Duodenal mucosa (tissue), 2 donors: ENCODE data around the gene GABRA1.

Experiments used
- H3K27ac ChIP-seq: one replicate; pipeline ENCODE4 v1.7.0; 2013; ENCODE audit warnings: low read depth, low read length
- H3K27me3 ChIP-seq, 2 donors: one replicate each; pipeline ENCODE4 v1.7.0; 2013; ENCODE audit warnings: low read length in 2 of 2, control low read depth in 1 of 2; ENCODE audit not compliant: insufficient read depth in 2 of 2, control insufficient read depth in 1 of 2
- H3K36me3 ChIP-seq, 2 donors: one replicate each; pipeline ENCODE4 v1.7.0; 2013; ENCODE audit warnings: low read length in 2 of 2, control low read depth in 1 of 2; ENCODE audit not compliant: insufficient read depth in 2 of 2, control insufficient read depth in 1 of 2
- H3K4me1 ChIP-seq, 2 donors: one replicate each; pipeline ENCODE4 v1.7.0; 2013; ENCODE audit warnings: low read length in 2 of 2, control low read depth in 1 of 2; ENCODE audit not compliant: insufficient read depth in 2 of 2, control insufficient read depth in 1 of 2
- H3K4me3 ChIP-seq, 2 donors: one replicate each; pipeline ENCODE4 v1.7.0; 2013; ENCODE audit warnings: low read length in 2 of 2, low read depth in 1 of 2
- H3K9ac ChIP-seq, 2 donors: one replicate each; pipeline ENCODE4 v1.7.0; 2013; ENCODE audit warnings: low read length in 2 of 2, low read depth in 1 of 2
- H3K9me3 ChIP-seq, 2 donors: one replicate each; pipeline ENCODE4 v1.7.0; 2013; ENCODE audit warnings: low read length in 2 of 2, control low read depth in 1 of 2; ENCODE audit not compliant: control insufficient read depth in 1 of 2

Gene GABRA1

DNA sequence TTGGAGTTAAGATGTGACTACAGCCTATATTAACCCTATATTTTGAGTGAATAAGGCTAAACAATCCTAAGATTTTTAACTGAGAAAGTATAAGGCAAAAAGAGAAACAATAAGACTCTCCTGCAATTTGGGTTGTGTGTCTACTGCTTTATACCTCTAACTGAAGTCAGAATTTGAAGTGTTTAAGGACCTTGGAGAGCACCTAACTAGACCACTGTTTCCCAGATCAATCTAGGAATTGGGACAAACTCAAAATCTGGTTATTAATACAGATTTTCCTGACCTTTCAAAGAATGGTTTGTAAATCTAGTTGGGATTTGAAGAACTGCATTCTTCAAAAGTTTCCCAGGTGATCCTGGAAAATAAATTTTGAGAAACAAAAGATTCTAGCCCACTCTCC is 42.1 kb downstream of the GABRA1 start:
- no peaks in the 10 kb centered on the region for H3K9me3 ChIP-seq
- no peaks in the 10 kb centered on the region for H3K4me1 ChIP-seq
- H3K9ac ChIP-seq = no peak overlapping the region
- H3K4me3 ChIP-seq = no peak overlapping the region
- H3K27ac ChIP-seq = no peak overlapping the region
- no peaks in the 10 kb centered on the region for H3K36me3 ChIP-seq
- H3K27me3 ChIP-seq = no peaks in the 10 kb centered on the region

DNA sequence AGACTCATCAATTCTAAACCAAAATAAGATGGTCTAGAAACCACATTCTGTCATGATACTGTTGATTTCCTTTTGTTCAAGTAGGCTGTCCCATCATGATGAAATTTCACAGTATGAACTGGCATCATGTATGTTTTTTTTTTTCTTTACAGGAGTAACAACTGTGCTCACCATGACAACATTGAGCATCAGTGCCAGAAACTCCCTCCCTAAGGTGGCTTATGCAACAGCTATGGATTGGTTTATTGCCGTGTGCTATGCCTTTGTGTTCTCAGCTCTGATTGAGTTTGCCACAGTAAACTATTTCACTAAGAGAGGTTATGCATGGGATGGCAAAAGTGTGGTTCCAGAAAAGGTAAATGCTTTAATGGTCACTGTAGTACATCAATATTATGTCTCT is 47.6 kb downstream of the GABRA1 start:
- Histone ChIP-seq H3K36me3 (no peaks in the 10 kb centered on the region), H3K9me3 (no peaks in the 10 kb centered on the region), H3K9ac (no peak overlapping the region), H3K4me3 (no peak overlapping the region), H3K27ac (no peak overlapping the region), H3K4me1 (no peaks in the 10 kb centered on the region), H3K27me3 (no peaks in the 10 kb centered on the region)

DNA sequence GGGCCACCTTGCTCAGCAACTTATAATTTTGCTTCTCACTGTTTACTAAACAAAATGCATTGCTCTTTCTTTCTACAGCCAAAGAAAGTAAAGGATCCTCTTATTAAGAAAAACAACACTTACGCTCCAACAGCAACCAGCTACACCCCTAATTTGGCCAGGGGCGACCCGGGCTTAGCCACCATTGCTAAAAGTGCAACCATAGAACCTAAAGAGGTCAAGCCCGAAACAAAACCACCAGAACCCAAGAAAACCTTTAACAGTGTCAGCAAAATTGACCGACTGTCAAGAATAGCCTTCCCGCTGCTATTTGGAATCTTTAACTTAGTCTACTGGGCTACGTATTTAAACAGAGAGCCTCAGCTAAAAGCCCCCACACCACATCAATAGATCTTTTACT is 49.1 kb downstream of the GABRA1 start:
- Histone ChIP-seq H3K27ac (no peak overlapping the region), H3K27me3 (no peaks in the 10 kb centered on the region), H3K4me1 (no peaks in the 10 kb centered on the region), H3K9ac (no peak overlapping the region), H3K9me3 (no peaks in the 10 kb centered on the region), H3K36me3 (no peaks in the 10 kb centered on the region), H3K4me3 (no peak overlapping the region)

DNA sequence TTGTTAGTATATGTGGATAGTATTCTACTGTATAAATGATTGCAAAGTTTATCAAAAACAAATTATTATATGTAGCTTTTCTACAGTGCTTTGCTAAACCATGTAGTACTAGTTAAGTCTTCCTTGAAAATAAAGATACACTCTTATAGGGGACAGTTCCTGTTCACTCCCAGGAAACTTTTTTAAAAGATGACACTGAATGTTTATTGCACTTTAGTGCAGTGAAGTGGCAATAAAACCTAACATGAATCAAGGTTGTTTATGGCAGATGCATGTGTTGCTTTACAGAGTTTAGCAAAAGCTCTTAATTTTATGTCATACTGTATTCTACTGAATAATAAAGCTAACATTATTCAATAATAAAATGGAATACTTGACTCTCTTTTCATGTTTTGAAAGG is 51.7 kb downstream of the GABRA1 start:
- H3K9me3 ChIP-seq = no peaks in the 10 kb centered on the region
- no peaks in the 10 kb centered on the region for H3K4me1 ChIP-seq
- H3K27ac ChIP-seq = no peak overlapping the region
- H3K36me3 ChIP-seq = no peaks in the 10 kb centered on the region
- H3K4me3 ChIP-seq = no peak overlapping the region
- H3K9ac ChIP-seq = no peak overlapping the region
- no peaks in the 10 kb centered on the region for H3K27me3 ChIP-seq

DNA sequence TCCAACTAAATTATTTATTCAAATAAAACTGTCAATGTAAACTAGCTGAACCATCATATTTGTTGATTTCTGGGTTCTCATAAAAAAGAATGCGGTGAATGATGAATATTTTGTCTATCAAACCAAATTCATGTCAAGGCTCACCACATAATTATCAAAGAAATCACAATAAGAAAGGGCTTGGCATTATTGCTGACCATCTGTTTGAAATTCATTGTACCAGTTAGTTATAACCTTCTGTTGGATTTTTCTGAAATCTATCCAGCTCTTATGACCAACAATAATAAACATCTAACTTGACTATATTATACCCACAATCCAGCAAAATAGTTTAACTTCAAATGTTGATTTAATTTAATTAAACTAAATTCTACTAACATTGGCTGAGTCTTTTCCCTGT is 53.1 kb downstream of the GABRA1 start:
- Histone ChIP-seq H3K4me3 (no peak overlapping the region), H3K4me1 (no peaks in the 10 kb centered on the region), H3K27ac (no peak overlapping the region), H3K9ac (no peak overlapping the region), H3K27me3 (no peaks in the 10 kb centered on the region), H3K9me3 (no peaks in the 10 kb centered on the region), H3K36me3 (no peaks in the 10 kb centered on the region)

DNA sequence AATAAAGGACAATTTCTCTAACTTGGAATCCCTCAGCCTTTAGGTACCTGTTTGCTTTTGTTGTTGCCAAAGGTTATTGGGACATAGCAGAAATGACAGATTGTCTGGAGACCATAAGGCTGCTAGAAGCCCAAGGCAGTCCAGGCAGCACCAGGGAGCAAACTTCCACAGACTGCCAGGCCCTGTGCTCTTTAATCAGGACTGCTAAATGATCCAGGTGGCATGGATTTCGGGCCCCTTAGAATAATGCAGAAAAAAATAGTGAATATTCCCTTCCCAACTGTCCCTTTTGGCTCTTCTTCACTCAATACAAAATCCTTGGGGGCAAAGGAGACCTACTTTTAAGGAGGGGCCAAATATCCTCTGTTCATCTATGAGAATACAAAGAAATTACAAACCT is 73.9 kb downstream of the GABRA1 start:
- no peaks in the 10 kb centered on the region for H3K36me3 ChIP-seq
- H3K9me3 ChIP-seq = no peaks in the 10 kb centered on the region
- H3K4me1 ChIP-seq = no peaks in the 10 kb centered on the region
- H3K27me3 ChIP-seq = no peaks in the 10 kb centered on the region
- H3K27ac ChIP-seq = no peak overlapping the region
- H3K4me3 ChIP-seq = no peak overlapping the region
- no peak overlapping the region for H3K9ac ChIP-seq

DNA sequence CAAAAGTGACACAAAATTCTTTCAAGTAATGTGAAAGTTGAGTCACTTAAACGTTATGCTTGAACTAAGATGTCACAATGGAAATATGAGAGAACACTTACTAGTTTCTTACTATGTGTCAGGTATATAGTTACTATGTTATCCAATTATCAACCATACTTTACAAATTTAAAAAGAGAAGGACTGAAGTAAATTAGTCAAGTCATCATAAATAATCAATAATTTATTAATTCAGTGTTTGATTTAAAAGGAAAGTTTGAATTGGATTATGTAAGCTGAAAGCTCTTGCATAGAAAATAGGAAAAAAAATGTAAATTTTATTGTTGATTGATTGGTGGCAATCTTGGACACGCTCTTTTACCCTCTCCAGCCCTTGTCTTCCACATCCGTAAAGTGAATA is 76.3 kb downstream of the GABRA1 start:
- no peak overlapping the region for H3K4me3 ChIP-seq
- no peaks in the 10 kb centered on the region for H3K4me1 ChIP-seq
- H3K9ac ChIP-seq = no peak overlapping the region
- no peaks in the 10 kb centered on the region for H3K36me3 ChIP-seq
- H3K27me3 ChIP-seq = no peaks in the 10 kb centered on the region
- H3K27ac ChIP-seq = no peak overlapping the region
- H3K9me3 ChIP-seq = no peaks in the 10 kb centered on the region

DNA sequence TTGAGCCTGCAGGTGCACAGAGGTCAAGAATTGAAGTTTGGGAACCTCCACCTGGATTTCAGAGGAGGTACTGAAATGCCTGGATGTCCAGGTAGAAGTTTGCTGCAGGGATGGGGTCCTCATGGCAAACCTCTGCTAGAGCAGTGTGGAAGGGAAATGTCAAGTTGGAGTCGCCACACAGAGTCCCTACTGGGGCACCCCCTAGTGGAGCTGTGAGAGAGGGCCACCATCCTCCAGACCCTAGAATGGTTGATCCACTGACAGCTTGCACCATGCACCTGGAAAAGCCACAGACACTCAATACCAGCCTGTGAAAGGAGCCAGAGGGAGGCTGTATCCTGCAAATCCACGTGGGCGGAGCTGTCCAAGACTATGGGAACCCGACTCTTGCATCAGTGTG is 78.0 kb downstream of the GABRA1 start:
- H3K4me3 ChIP-seq = no peak overlapping the region
- H3K9me3 ChIP-seq = no peaks in the 10 kb centered on the region
- no peak overlapping the region for H3K27ac ChIP-seq
- no peak overlapping the region for H3K9ac ChIP-seq
- H3K36me3 ChIP-seq = no peaks in the 10 kb centered on the region
- no peaks in the 10 kb centered on the region for H3K4me1 ChIP-seq
- no peaks in the 10 kb centered on the region for H3K27me3 ChIP-seq

DNA sequence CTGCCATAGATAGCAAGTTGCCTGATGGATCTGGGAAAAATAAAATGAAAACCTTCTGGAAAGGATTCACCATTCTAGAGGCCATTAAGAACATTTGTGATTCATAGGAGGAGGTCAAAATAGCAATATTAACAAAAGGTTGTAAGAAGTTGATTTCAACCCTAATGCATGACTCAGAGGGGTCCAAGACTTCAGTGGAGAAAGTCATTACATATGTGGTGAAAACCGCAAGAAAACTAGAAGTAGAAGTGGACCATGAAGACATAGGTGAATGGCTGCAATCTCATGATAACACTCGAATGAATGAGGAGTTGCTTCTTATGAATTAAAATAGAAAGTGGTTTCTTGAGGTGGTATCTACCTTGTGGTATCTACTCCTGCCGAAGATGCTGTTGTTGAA is 86.6 kb downstream of the GABRA1 start:
- no peaks in the 10 kb centered on the region for H3K36me3 ChIP-seq
- no peaks in the 10 kb centered on the region for H3K4me1 ChIP-seq
- H3K27ac ChIP-seq = no peak overlapping the region
- no peaks in the 10 kb centered on the region for H3K9me3 ChIP-seq
- H3K4me3 ChIP-seq = no peak overlapping the region
- no peak overlapping the region for H3K9ac ChIP-seq
- H3K27me3 ChIP-seq = no peaks in the 10 kb centered on the region

DNA sequence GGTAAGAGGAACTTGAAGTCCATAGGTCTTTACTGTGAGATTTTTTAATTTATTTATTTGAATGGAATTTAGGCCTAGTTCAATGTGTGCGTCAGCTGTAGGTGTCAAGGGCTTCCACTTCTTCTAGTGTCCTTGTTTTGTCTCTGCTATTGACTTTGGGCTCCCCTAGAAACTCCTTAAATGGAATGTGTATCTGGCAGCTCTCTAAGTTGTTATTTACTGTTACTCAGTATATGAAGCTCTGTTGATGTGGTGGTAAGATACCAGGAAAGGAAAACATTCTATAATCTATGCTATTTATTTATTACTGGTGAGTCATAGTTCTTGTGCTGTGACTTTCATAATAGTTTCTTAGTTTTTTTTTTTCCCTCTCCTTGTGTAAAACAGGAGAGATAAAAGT is 97.1 kb downstream of the GABRA1 start:
- H3K27me3 ChIP-seq = no peaks in the 10 kb centered on the region
- H3K4me1 ChIP-seq = no peaks in the 10 kb centered on the region
- no peak overlapping the region for H3K4me3 ChIP-seq
- no peaks in the 10 kb centered on the region for H3K9me3 ChIP-seq
- no peak overlapping the region for H3K27ac ChIP-seq
- no peaks in the 10 kb centered on the region for H3K36me3 ChIP-seq
- H3K9ac ChIP-seq = no peak overlapping the region

DNA sequence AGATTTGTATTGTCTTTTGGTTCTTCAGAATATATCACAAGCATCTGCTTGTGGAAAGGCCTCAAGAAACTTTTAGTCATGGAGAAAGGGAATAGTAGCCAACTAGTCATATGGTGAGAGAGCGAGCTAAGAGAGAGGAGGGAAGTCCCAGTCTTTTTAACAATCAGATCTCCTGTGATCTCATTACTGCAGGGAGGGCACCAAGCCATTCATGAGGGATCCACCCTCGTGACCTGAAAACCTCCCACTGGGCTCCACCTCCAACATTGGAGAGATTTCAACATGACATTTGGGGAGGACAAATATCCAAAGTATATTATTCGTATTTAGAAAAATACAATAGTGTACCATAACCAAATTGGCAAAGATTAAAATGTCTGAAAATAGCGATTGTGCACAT is 99.0 kb downstream of the GABRA1 start:
- Histone ChIP-seq H3K4me1 (no peaks in the 10 kb centered on the region), H3K27me3 (no peaks in the 10 kb centered on the region)

More for the DNA sequence above, 99.0 kb downstream of the GABRA1 start:
- H3K9me3 ChIP-seq = no peaks in the 10 kb centered on the region
- H3K4me3 ChIP-seq = no peak overlapping the region
- H3K27ac ChIP-seq = no peak overlapping the region
- no peak overlapping the region for H3K9ac ChIP-seq
- H3K36me3 ChIP-seq = no peaks in the 10 kb centered on the region
